A673 (cell line): Measurements from ENCODE around the gene PPP3CB. TPM values are rescaled to one million over a fixed set of nuclear protein-coding genes. Genes with fewer than 3 reads are reported as not detected.

Source experiments
- BruUV-seq: library from RNA; stranded (reverse); fragments of 400-500 nt; replicated peaks from 2 replicates; lab custom pipeline; 2021; lab: Mats Ljungman, UMichigan
- CTCF ChIA-PET: fragments of 300-600 bp; sonication (Branson Sonifier 250); formaldehyde crosslinking; loops from one replicate; lab custom pipeline; 2022; ENCODE audit warnings: antibody characterized with exemption; lab: Charles Lee
- POLR2A ChIA-PET: fragments of 300-600 bp; sonication (Branson Sonifier 250); formaldehyde crosslinking; loops from one replicate; lab custom pipeline; 2022; ENCODE audit warnings: antibody characterized with exemption; ENCODE audit not compliant: low non-redundant PET; lab: Charles Lee
- DNase-seq: peaks from one replicate; pipeline ENCODE4 v3.0.0-alpha.2; 2015; ENCODE audit warnings: low spot score
- H3K27ac ChIP-seq: fragments of 200-600 bp; sonication (generic); 2 replicates; pipeline ENCODE4 v1.5.1; 2016; ENCODE audit warnings: mixed run types, low read depth, mild to moderate bottlenecking, mixed read lengths, antibody characterized with exemption, low read length; ENCODE audit not compliant: poor library complexity, severe bottlenecking
- H3K27me3 ChIP-seq: fragments of 200-600 bp; sonication (generic); replicated peaks from 2 replicates; pipeline ENCODE4 v1.6.1; 2017; ENCODE audit warnings: mixed run types, low read depth, mild to moderate bottlenecking, mixed read lengths, antibody characterized with exemption, low read length; ENCODE audit not compliant: insufficient read depth, poor library complexity
- H3K36me3 ChIP-seq: fragments of 200-600 bp; sonication (generic); 2 replicates; pipeline ENCODE4 v1.6.1; 2016; ENCODE audit warnings: mixed run types, mild to moderate bottlenecking, mixed read lengths, antibody characterized with exemption, low read length; ENCODE audit not compliant: insufficient read depth, poor library complexity, severe bottlenecking
- H3K4me1 ChIP-seq: fragments of 200-600 bp; sonication (generic); 2 replicates; pipeline ENCODE4 v1.6.1; 2017; ENCODE audit warnings: mixed run types, mild to moderate bottlenecking, mixed read lengths, antibody characterized with exemption, low read length; ENCODE audit not compliant: insufficient read depth, poor library complexity, severe bottlenecking
- H3K4me3 ChIP-seq: fragments of 200-600 bp; sonication (generic); 2 replicates; pipeline ENCODE4 v1.5.1; 2016; ENCODE audit warnings: low read depth, mixed run types, mild to moderate bottlenecking, mixed read lengths, low read length; ENCODE audit not compliant: poor library complexity, severe bottlenecking
- H3K9me3 ChIP-seq: fragments of 200-600 bp; sonication (generic); 2 replicates; pipeline ENCODE4 v1.6.1; 2016; ENCODE audit warnings: mixed run types, low read depth, mild to moderate bottlenecking, mixed read lengths, antibody characterized with exemption, low read length; ENCODE audit not compliant: poor library complexity, severe bottlenecking
- EZH2 ChIP-seq: fragments of 200-600 bp; sonication (generic); IDR thresholded peaks from 2 replicates; pipeline ENCODE4 v1.6.1; 2017; ENCODE audit warnings: borderline replicate concordance, low read depth, mild to moderate bottlenecking, mixed read lengths, antibody characterized with exemption, low read length; ENCODE audit not compliant: poor library complexity, severe bottlenecking
- intact Hi-C: fragments of 100-400 bp; cut with micrococcal nuclease; formaldehyde crosslinking; loops from one replicate; pipeline ENCODE4 v1.10.0; 2022; ENCODE audit not compliant: unreplicated experiment
- total RNA-seq: library from RNA; stranded (reverse); gene quantifications from 2 replicates; pipeline ENCODE4 v1.2.3, GENCODE V29; 2021
- TF ChIP-seq, protein P1 (sequence below): fragments of 300-800, 200-600 bp; sonication (generic); conservative IDR thresholded peaks from 2 replicates; pipeline ENCODE4 v1.5.1; 2017; ENCODE audit warnings: low read depth, mild to moderate bottlenecking, antibody characterized with exemption, low read length, moderate library complexity, mixed read lengths

PPP3CB gene
- total RNA-seq, 1 experiment from 2014 or later = 60.2 TPM

DNA sequence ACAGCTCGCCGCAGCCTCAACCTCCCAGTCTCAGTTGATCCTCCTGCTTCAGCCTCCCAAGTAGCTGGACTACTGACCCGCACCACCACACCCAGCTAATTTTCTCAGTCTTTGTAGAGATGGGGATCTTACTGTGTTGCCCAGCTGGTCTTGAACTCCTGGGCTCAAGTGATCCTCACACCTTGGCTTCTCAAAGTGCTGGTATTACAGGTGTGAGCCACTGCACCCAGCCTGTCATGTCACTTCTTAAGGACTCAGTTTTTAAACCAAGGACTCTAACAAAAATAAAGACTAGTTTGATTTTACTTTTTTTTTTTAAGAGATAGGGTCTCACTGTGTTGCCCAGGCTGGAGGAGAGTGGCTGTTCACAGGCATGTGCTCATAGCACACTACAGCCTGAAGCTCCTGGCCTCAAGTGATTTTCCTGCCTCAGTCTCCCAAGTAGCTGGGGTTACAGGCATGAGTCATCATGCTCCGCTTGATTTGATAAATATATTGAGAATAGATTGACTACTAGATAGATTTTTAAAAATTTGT is 16.5 kb upstream of the PPP3CB start:
- Histone ChIP-seq H3K4me1 (no peaks in the 10 kb centered on the region), H3K27ac (no peak overlapping the region), H3K27me3 (no peaks in the 10 kb centered on the region), H3K36me3 (no peaks in the 10 kb centered on the region), H3K9me3 (no peaks in the 10 kb centered on the region), H3K4me3 (no peak overlapping the region)
- intact Hi-C loops = no loop called here
- ChIA-PET CTCF (interaction anchor here (0.7 kb wide), 1 partner anchor 88 kb away, joined by 4 read pairs; no protein-coding TSS in a partner anchor), POLR2A (no interaction called here)
- TF ChIP-seq EZH2 = no peak
- TF ChIP-seq, protein P1, sequence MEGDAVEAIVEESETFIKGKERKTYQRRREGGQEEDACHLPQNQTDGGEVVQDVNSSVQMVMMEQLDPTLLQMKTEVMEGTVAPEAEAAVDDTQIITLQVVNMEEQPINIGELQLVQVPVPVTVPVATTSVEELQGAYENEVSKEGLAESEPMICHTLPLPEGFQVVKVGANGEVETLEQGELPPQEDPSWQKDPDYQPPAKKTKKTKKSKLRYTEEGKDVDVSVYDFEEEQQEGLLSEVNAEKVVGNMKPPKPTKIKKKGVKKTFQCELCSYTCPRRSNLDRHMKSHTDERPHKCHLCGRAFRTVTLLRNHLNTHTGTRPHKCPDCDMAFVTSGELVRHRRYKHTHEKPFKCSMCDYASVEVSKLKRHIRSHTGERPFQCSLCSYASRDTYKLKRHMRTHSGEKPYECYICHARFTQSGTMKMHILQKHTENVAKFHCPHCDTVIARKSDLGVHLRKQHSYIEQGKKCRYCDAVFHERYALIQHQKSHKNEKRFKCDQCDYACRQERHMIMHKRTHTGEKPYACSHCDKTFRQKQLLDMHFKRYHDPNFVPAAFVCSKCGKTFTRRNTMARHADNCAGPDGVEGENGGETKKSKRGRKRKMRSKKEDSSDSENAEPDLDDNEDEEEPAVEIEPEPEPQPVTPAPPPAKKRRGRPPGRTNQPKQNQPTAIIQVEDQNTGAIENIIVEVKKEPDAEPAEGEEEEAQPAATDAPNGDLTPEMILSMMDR = no peak
- BruUV-seq = no TSS peak
- no peak for DNase-seq

DNA sequence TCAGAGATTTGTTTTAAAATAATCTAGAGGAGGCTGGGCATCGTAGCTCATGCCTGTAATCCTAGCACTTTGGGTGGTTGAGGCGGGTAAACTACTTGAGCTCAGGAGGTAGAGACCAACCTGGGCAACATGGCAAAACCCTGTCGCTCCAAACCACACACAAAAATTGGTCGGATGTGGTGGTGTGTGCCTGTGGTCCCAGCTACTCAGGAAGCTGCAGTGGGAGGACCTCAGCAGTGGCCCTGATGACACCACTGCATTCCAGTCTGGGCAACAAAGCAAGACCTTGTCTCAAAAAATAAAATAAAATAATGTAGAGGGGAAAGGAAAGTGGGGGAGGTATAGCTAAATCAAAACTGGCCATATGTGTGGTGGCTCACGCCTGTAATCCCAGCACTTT is 13.9 kb upstream of the PPP3CB start:
- POLR2A ChIA-PET = no interaction called here
- intact Hi-C loops = no loop called here
- no peaks in the 10 kb centered on the region for H3K36me3 ChIP-seq
- no peaks in the 10 kb centered on the region for H3K4me1 ChIP-seq
- no peak overlapping the region for H3K27ac ChIP-seq
- H3K27me3 ChIP-seq = no peaks in the 10 kb centered on the region
- BruUV-seq = no TSS peak
- TF ChIP-seq, protein P1 = no peak
- TF ChIP-seq EZH2 = no peak
- no peaks in the 10 kb centered on the region for H3K9me3 ChIP-seq
- no peak overlapping the region for H3K4me3 ChIP-seq
- CTCF ChIA-PET = no interaction called here
- DNase-seq = no peak

DNA sequence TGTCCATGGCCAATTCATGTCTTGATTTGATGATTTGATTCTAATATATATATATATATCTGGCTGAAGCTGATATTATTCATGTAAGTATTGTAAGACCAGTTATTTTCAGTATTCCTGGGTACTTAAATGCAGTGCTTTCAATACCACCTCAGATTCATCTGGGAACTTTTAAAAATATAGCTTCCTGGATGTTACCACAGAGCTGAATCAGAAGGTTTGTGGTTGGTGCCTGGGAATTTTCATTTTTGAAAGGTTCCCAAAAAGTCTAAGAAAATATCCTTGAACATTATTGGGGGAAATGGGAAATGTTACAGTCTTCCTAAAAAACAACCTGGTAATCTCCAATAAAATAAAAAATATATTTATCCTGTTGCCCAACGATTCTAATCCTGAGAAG is 10.7 kb upstream of the PPP3CB start:
- CTCF ChIA-PET = no interaction called here

More for the DNA sequence above, 10.7 kb upstream of the PPP3CB start:
- DNase-seq = no peak
- no TSS peak for BruUV-seq
- POLR2A ChIA-PET = no interaction called here
- no peak overlapping the region for H3K27ac ChIP-seq
- TF ChIP-seq, protein P1 = no peak
- no peak for TF ChIP-seq EZH2
- no peaks in the 10 kb centered on the region for H3K36me3 ChIP-seq
- H3K27me3 ChIP-seq = no peaks in the 10 kb centered on the region
- H3K4me1 ChIP-seq = no peaks in the 10 kb centered on the region
- H3K9me3 ChIP-seq = no peaks in the 10 kb centered on the region
- intact Hi-C loops = no loop called here
- no peak overlapping the region for H3K4me3 ChIP-seq
